Thyroid gland (tissue), 4 donors: Measurements from ENCODE around the gene ZFYVE26. TPM values are rescaled to one million over a fixed set of nuclear protein-coding genes. Genes with fewer than 3 reads are reported as not detected.

Experiments used
- DNase-seq, 2 donors: peaks; one replicate each; pipeline ENCODE4 v3.0.0-alpha.2; 2019
- H3K27ac ChIP-seq, 3 donors: fragments of 200-600 bp; sonication (generic); 1 replicate in 2 of 3; 2 replicates in 1 of 3; pipeline ENCODE4 v1.5.1; 2016 to 2019; ENCODE audit warnings: mild to moderate bottlenecking in 1 of 3, moderate library complexity in 1 of 3
- H3K27me3 ChIP-seq: fragments of 200-600 bp; sonication (generic); one replicate; pipeline ENCODE4 v1.5.1; 2019
- H3K36me3 ChIP-seq, 2 donors: fragments of 200-600 bp; sonication (generic); one replicate each; pipeline ENCODE4 v1.5.1; 2016 to 2019
- H3K4me1 ChIP-seq, 2 donors: fragments of 200-600 bp; sonication (generic); one replicate each; pipeline ENCODE4 v1.5.1; 2017 to 2019
- H3K4me3 ChIP-seq, 3 donors: fragments of 200-600 bp; sonication (generic); replicated peaks in 1 of 3; 1 replicate in 2 of 3; 2 replicates in 1 of 3; pipeline ENCODE4 v1.5.1; 2016; ENCODE audit warnings: mild to moderate bottlenecking in 1 of 3
- H3K9me3 ChIP-seq: fragments of 200-600 bp; sonication (generic); one replicate; pipeline ENCODE4 v1.5.1; 2017
- CTCF ChIP-seq, 6 experiments: fragments of 200-600 bp in 3 of 6; fragments of 450-650 bp in 3 of 6; sonication (generic) in 3 of 6; IDR thresholded peaks; one replicate each; pipeline ENCODE4 v1.5.1; 2016 to 2019; ENCODE audit warnings: antibody characterized with exemption in 6 of 6, mild to moderate bottlenecking in 2 of 6, inconsistent platforms in 1 of 6, moderate library complexity in 1 of 6
- POLR2A ChIP-seq, 2 donors: fragments of 450-650 bp; IDR thresholded peaks; one replicate each; pipeline ENCODE4 v1.6.1; 2017; ENCODE audit warnings: antibody characterized with exemption in 2 of 2, mild to moderate bottlenecking in 2 of 2, moderate library complexity in 1 of 2
- WGBS, 2 donors: methylation state at CpG; one replicate each; pipeline ENCODE4 v1.1.5; 2017; 5-methylcytosine and 5-hydroxymethylcytosine counted together
- intact Hi-C: fragments of 100-400 bp; cut with DNase I; formaldehyde crosslinking; loops from one replicate; pipeline ENCODE4 v1.15.1; 2023
- small RNA-seq: library from RNA; depleted of rRNA; stranded (forward); fragments of <200 nt; gene quantifications from one replicate; pipeline ENCODE3, GENCODE V24; 2016
- total RNA-seq, 4 donors: library from RNA; depleted of rRNA; stranded (reverse); fragments of >200 nt; gene quantifications; one replicate each; pipeline ENCODE4 v1.2.3, GENCODE V29; 2016

The ZFYVE26 gene
- total RNA-seq, 4 donors from 2014 or later: 21.5 to 49.7 (median 37.1) TPM

DNA sequence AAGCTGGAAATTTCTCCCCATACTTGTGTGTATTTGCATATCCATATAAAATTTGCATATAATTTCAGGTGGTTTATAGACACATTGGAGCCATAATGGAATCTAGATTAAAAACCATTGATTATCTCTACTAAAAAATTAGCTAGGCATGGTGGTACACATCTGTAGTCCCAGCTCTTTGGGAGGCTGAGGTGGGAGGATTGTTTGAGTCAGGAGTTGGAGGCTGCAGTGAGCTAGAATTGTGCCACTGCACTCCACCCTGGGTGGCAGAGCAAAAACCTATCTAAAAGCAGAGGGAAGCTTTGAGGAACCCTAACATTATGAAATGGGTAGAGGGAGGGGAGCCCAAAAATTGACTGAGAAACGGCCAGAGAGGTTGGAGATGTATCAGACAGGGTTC, 118.2 kb downstream of the ZFYVE26 start:
- Histone ChIP-seq H3K4me3 (no peak overlapping the region), H3K27ac (no peak overlapping the region), H3K36me3 (no peaks in the 10 kb centered on the region), H3K4me1 (peaks cover 4 to 5% of the 10 kb centered on the region in 2 donors), H3K27me3 (no peaks in the 10 kb centered on the region), H3K9me3 (no peaks in the 10 kb centered on the region)
- TF ChIP-seq POLR2A (IDR thresholded peaks at IDR 0.05) (no peak), CTCF (IDR thresholded peaks at IDR 0.05) (no peak)
- no peak for DNase-seq
- WGBS, 2 donors: 79 to 90% methylated on average over 1 of the region's 1 CpG
- intact Hi-C loops: no loop called here

DNA sequence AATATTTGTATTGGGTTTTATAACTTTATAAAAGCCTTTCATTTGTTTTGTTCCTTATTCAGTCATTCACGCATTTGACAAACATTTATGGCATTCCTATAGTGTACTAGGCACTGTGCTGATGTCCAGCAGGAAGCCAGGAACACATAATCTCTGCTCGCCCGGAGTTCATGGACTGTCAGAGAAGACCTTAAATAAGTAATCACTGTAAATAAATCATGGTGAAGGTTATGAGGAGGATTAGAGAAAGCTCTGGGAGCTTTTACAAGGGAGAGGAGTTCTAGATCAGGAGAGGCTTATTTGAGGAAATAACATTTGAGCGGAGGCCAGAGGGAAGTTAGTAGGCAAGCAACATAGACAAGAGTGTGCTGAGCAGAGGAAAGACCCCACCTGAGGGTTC, 119.4 kb downstream of the ZFYVE26 start:
- Histone ChIP-seq H3K9me3 (no peaks in the 10 kb centered on the region), H3K27me3 (no peaks in the 10 kb centered on the region), H3K4me3 (no peak overlapping the region), H3K27ac (no peak overlapping the region), H3K4me1 (peaks cover 5 to 7% of the 10 kb centered on the region in 2 donors), H3K36me3 (no peaks in the 10 kb centered on the region)
- WGBS, 2 donors: 78 to 94% methylated on average over 4 of the region's 4 CpGs
- DNase-seq: no peak
- TF ChIP-seq CTCF (IDR thresholded peaks at IDR 0.05): no peak
- TF ChIP-seq POLR2A (IDR thresholded peaks at IDR 0.05): no peak
- intact Hi-C loops: no loop called here

Small RNAs within 50 kb of the gene (small RNA-seq; reads per million reads assigned to genes)
- gene AL049779.3: not detected
- not detected for gene RN7SL369P

Other genes with a start within 250 kb of the ZFYVE26 start
- gene PIGH, start 216.3 kb downstream of the ZFYVE26 start, total RNA-seq: 100 to 1,000 TPM in 1 of 4 donors, 10 to 100 TPM in 3; 43.0 to 103 (median 63.1) TPM
- 100 to 1,000 TPM in 2 of 4 donors, 10 to 100 TPM in 2; 76.1 to 160 (median 95.0) TPM for gene ARG2, start 196.7 kb downstream of the ZFYVE26 start, total RNA-seq
- 100 to 1,000 TPM in 2 of 4 donors, 10 to 100 TPM in 2; 82.0 to 178 (median 99.8) TPM for gene VTI1B, start 142.0 kb downstream of the ZFYVE26 start, total RNA-seq
- gene RDH11, start 120.8 kb downstream of the ZFYVE26 start, total RNA-seq: 100 to 1,000 TPM in 3 of 4 donors, 10 to 100 TPM in 1; 72.2 to 158 (median 112) TPM
- gene RDH12, start 114.7 kb downstream of the ZFYVE26 start, total RNA-seq: 1 to 10 TPM in 1 of 4 donors, under 1 TPM in 2, not detected in 1; 0.22 to 2.9 (median 0.92) TPM
- 10 to 100 TPM; 14.0 to 16.4 (median 14.8) TPM for gene RAD51B, start 3.2 kb upstream of the ZFYVE26 start, total RNA-seq